Ammon's horn (tissue), 1 donor: ENCODE data around the gene PARD3.
"Not testable (repeated sequence)": the region's sequence is repeated elsewhere in the genome, so short reads cannot be mapped to it uniquely, and the experiment has no call there.

Source experiments
- DNase-seq: peaks from one replicate; pipeline ENCODE4 v3.0.0-alpha.2; 2016; ENCODE audit warnings: low spot score

The PARD3 gene

GRCh38 chr10:34648919-34649318, 166.2 kb downstream of the PARD3 start:
- no peak for DNase-seq

GRCh38 chr10:34647875-34648865, 166.9 kb downstream of the PARD3 start:
- no peak for DNase-seq

- no peak for DNase-seq
Observed at GRCh38 chr10:34647160-34647559, 167.9 kb downstream of the PARD3 start.

GRCh38 chr10:34646331-34646730, 168.8 kb downstream of the PARD3 start:
- DNase-seq: no peak

- not testable (repeated sequence) for DNase-seq
Observed at GRCh38 chr10:34644815-34645214, 170.3 kb downstream of the PARD3 start.

- no peak for DNase-seq
Observed at GRCh38 chr10:34644224-34644623, 170.9 kb downstream of the PARD3 start.

GRCh38 chr10:34643620-34644019, 171.5 kb downstream of the PARD3 start:
- DNase-seq: no peak

- DNase-seq: no peak
Observed at GRCh38 chr10:34641913-34642558, 173.1 kb downstream of the PARD3 start.

GRCh38 chr10:34641147-34641912, 173.8 kb downstream of the PARD3 start:
- DNase-seq: no peak

GRCh38 chr10:34638406-34639054, 176.6 kb downstream of the PARD3 start:
- peak; percentile 91 for DNase-seq

- DNase-seq: peak; percentile 75
Observed at GRCh38 chr10:34637418-34637911, 177.6 kb downstream of the PARD3 start.

GRCh38 chr10:34635111-34635510, 180.0 kb downstream of the PARD3 start:
- DNase-seq: no peak

- peak; percentile 55 for DNase-seq
Observed at GRCh38 chr10:34633374-34633773, 181.7 kb downstream of the PARD3 start.

- DNase-seq: no peak
Observed at GRCh38 chr10:34629084-34629483, 186.0 kb downstream of the PARD3 start.

GRCh38 chr10:34628174-34628796, 186.8 kb downstream of the PARD3 start:
- DNase-seq: no peak

GRCh38 chr10:34627741-34628140, 187.4 kb downstream of the PARD3 start:
- DNase-seq: no peak

- DNase-seq: no peak
Observed at GRCh38 chr10:34627331-34627730, 187.8 kb downstream of the PARD3 start.

GRCh38 chr10:34626158-34626880, 188.8 kb downstream of the PARD3 start:
- no peak for DNase-seq

GRCh38 chr10:34624323-34625153, 190.6 kb downstream of the PARD3 start:
- no peak for DNase-seq

GRCh38 chr10:34622945-34623344, 192.2 kb downstream of the PARD3 start:
- no peak for DNase-seq
